GM18520 (cell line): ENCODE data around the gene RIPPLY3.
"Not testable (repeated sequence)": the region's sequence is repeated elsewhere in the genome, so short reads cannot be mapped to it uniquely, and the experiment has no call there.

Experiments used
- ATAC-seq: cut with Tn5 transposase; IDR thresholded peaks from one replicate; pipeline ENCODE4 v1.9.1; 2021; ENCODE audit not compliant: unreplicated experiment

Gene RIPPLY3

DNA sequence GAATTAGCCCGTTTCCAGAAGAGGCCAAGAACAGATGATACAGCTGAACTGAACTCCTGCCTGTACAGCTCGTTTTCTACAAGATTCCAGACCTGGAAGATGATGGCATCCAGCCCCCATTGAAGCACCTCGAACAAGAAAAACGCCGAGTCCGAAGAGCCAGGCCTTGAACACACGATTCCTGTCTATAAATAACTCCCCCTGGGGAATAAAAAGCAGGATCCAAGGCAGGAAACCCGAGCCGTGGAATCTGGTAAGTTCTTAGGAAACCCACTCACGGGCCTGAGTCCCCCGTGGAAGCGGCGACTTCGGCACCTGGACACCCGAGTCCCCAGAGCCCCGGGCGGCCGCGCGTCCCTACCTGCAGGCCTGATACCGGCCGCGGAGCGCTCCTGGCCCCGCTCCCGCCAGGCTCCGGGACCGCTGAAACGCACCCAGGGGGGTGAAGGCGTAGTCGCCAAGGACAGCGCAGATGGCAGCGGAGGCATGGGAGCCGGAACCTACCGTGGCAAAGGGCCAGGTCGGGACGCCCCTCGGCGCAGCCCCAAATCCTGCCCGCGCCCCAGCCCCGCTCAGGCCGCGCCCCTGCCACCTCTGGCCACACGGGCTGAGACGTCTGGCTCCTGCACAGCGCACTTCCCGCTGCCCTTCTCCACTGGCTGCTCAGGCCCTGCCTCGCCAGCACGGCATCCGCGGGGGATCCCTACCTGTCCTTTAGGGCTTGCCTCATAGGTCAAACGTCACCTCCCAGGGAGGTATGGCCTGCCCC is 26.0 kb upstream of the RIPPLY3 start:
- no peak for ATAC-seq

DNA sequence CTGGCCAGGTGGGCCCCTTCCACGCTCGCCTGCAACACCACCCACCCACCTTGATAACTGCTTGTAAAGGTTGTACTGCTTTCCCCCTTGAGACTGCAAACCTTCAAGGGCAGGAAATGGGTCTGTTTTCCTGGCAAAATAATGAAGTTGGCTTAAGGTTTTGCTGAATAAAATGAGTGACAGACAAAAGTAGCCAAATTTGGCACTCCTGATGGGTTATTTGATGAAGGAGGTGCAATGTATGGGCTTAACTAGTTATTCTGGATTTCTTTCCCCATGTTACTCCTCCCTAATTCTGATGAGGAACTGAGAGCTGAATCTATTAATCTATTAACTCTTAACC is 25.5 kb upstream of the RIPPLY3 start:
- ATAC-seq, result no peak

DNA sequence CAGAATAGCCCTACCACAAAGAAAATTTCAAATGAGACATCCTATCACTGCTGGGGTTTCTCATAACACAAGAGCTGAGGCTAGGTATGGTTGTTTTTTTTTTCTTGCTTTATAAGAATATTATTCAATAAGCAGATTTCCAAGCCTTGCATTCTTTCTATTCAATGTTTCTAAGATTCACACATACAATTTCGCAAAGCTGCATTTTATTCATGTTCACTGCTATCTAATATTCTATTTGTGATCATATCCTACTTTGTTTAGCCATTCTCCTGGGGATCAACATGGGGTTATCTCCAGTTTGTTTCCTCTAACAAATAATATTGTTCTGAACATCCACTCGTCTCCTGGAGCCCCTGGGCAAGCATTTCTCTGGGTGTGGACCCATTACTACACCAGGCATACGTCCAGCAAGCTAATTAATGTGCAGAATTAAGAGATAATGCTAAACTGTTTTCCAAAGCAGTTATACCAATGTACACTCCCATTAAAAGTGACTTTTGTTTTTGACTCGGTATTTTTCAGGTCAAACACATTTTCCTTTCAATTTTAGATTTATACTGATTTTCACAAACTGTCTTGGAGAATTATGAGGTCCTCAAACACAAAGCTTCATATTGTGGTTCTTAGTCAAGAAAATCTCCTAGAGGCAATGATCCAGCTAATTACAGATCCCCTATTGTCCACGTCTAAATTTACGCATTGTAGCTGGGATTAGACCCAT is 24.4 kb upstream of the RIPPLY3 start:
- no peak for ATAC-seq

DNA sequence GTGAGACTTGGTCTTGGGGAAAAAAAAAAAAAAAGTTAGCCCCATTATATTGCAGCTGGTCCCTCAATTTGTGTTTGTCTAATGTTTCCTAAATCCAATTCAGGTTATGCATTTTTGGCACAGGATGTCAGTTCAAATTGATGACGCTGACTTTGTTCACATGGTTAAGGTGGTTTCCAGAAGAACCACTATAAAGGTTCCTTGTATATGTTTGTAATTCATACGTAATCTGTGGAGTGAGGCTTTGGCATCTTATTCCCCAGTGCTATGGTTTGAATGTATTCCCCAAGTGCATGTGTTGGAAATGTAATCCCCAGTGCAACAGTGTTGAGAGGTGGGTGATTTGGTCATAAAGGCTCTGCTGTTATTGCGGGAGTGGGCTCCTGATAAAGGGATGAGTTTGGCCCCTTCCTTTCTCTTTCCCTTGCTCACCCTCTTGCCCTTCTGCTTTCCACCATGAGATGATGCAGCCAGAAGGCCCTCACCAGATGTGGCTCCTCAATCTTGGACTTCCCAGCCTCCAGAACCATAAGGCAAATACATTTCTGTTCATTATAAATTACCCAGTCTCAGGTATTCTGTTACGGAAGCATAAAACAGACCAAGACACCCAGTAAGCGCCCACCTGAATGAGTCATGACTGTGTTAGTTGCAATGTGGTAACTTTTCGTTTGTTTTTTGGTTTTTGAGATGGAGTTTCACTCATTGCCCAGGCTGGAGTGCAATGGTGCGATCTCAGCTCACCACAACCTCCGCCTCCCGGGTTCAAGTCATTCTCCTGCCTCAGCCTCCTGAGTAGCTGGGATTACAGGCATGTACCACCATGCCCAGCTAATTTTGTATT is 20.5 kb upstream of the RIPPLY3 start:
- ATAC-seq, result no peak

DNA sequence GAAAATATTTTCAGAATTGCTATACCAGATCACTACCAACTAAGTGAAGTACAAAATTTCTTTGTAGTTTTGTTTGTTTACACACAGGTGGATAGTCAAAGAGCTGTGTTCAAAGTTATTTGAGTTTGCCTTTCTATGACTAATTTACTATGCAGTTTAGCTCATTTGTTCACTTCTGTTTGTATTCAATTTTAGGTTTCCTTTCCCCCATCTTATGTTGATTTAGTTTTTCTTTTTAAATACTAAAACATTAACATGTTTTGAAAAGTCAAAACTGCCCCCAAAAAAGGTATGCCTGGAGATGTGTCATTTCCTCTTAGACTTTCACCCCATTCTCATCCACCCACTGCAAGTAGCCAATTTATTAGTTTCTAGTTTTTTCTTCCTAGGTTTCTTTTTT is 18.7 kb upstream of the RIPPLY3 start:
- no peak for ATAC-seq

DNA sequence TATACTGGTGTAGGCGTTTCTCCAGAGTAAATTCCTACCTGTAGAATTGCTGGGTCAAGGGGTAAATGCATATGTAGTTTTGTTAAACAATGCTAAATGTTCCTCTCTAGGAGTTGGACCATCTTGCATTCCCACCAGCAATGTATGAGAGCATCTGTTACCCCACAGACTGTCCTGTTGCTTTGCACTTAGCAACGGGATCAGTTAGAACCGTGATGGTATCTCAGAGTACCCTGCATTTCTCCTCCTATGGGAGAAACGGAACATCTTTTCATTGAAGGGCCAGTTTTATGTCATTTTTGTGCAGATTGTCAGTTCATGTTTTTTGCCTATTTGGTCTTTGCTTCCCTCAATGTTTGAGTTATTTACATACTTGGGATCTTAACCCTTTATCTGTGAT is 18.0 kb upstream of the RIPPLY3 start:
- ATAC-seq, result no peak

DNA sequence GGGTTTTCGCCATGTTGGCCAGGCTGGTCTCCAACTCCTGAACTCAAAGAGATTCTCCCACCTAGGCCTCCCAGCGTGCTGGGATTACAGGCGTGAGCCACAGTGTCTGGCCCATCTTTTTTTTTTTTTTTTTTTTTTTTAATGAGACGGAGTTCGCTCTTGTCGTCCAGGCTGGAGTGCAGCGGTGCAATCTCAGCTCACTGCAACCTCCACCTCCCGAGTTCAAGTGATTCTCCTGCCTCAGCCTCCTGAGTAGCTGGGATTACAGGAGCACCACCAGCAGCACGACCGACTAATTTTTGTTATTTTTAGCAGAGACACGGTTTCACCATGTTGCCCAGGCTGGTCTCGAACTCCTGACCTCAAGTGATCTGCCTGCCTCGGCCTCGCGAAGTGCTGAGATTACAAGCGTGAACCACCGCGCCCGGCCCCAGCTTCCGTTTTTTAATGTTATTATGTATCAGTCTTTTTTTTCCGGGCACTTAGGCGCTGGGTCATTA is 17.3 kb upstream of the RIPPLY3 start:
- not testable (repeated sequence) for ATAC-seq

DNA sequence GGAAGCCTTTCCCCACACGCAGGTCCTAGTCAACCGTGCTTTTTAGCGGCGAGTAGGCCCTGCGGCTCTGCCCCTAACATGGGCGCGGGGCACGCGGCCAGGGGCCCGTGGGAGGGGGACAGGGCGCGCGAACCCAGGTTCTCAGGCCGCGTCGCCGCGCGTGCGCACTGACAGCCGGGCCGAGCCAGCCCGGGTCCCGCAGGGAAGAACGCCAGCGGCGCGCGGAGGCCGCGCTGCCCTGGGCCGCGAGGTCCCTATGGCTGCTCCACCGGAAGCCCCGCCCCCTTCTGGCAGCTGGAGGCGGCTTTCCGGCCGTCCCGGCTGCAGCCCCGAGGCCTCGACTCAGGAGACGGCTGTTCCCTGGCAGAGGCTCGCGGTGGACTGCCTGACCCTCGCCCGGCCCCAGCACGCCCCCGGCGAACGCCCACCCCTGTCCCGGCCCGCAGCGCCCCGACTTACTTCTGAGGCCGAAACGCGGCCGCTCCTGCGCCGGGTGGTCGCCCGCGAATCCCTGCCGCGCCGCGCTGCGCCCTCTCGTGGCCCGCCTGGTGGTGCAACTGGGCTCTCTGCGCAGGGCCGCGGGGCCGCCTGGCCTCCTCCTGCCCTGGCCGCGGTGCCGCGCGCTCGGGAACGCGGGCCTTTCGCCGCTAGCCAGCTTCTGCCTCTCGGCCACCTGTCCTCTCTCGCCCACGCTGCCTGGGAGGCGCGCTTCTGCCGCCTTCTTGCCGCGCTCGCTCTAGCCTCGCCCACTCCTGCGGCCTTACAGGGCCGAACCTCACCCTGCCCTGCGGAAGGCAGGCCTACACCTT is 16.6 kb upstream of the RIPPLY3 start:
- peak; percentile 77 for ATAC-seq

DNA sequence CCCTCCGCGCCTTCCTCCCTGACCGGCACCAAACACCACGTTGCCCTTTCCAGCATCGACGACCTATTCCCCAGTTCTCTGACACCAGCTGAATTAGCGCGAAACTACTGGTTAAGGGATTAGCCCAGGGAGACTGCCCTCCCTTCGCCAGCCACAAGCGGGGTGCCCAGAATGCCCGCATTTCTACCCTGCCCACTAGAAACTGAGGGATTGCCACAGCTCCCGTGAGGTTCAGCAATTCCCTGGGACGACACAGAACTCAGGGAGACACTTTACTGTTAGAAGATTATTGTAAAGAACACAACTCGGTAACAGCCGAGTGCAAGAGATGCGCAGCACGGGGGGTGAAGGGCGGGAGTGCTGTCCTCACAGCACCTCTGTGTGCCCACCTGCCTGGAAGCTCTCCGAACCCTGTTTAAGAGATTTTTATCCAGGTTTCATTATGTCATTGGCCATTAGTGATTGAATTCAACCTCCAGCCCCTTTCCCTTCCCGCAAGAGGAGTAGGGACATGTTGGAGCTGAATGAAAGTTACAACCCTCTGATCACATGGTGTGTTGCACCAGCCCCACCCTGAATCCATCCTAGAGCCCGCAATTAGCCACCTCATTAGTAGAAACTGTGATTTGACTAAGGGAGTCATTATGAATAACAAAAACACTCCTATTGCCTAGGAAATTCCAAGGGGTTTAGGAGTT is 15.8 kb upstream of the RIPPLY3 start:
- no peak for ATAC-seq

DNA sequence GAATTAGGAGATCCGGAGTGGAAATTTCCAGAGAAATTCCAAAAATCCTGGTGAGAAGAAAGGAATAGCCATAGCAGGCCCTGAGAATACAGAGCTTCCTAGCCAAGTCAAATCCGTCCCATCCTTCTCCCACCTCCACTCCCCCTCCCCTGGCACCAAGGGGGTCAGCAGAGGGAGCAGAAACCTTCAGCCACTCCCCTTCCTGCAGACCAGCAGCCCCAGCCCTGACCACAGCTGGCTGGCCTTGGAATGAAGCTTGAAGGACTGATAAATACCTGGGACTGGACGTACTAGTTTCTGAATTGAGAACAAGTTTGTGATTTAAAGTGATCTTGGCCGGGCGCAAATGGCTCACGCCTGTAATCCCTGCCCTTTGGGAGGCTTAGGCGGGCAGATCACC is 13.8 kb upstream of the RIPPLY3 start:
- no peak for ATAC-seq

DNA sequence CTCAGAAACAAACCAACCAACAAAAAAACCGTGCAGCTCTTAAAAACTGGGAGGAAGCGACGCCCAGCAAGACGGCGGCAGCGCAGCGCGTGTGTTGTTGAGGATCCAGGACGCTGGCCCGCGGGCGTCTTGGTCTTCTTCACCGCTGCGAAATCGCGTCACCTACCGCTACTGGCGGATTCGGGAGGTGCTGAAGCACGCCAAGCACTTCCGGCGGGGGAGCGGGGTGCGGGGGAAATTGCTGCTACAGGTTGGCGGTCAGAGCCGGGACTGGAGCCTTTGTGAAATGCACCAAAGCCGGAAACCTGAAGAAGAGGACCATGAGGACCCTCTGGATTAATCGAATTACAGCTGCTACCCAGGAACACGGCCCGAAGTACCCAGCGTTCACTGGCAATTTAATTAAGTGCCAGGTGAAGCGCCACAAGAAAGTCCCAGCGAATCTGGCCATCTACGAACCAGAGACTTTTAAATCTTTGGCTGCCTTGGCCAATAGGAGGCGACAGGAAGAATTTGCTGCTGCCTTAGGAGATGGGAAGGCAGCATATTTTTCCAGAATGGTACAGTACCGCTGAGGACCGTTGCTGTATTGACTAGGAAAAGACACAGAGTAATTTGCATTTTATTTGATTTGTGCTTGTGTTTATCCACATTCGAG is 11.9 kb upstream of the RIPPLY3 start:
- ATAC-seq, result no peak

DNA sequence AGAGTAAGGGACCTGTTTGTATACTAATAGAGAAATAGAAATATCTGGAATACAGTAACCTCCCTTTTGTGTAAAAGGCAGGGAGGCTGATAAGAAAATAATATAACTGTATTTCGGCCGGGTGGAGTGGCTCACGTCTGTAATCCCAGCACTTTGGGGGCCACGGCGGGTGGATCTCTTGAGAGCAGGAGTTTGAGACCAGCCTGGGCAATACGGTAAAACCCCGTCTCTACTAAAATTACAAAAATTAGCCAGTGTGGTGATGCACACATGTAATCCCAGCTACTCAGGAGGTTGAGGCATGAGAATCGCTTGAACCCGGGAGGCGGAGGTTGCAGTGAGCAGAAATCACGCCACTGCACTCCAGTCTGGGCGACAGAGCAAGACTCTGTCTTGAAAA is 11.2 kb upstream of the RIPPLY3 start:
- ATAC-seq, result not testable (repeated sequence)

DNA sequence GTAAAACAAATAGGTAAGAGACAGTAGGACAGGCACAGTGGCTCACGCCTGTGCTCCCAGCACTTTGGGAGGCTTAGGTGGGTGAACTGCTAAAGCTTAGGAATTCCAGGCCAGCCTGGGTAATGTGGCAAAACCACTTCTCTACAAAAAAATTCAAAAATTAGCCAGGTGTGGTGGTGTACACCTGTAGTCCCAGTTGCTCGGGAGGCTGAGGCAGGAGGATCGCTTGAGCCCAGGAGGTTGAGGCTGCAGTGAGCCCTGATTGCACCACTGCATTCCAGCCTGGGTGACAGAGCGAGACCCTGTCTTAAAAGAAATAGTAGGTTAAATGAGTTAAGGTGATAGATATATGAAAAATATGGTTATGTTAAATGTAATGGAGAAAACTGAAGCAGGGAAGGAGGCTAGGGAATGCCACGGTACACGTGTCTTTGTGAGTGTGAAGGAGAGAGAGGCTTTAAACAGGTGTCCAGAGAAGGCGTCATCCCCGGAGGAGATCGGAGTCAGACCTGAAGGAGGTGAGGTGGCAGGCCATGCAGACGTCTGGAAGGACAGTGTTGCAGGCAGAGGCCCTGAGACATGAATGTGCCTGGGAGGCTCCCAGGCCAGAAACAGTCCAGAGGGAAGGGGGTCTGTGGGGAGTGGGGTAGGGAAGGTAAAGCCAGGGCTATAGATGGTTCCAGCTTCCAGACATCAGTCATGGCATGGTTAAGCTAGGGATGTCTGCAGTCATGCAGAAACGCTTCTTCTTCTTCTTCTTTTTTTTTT is 7.2 kb upstream of the RIPPLY3 start:
- ATAC-seq, result no peak

DNA sequence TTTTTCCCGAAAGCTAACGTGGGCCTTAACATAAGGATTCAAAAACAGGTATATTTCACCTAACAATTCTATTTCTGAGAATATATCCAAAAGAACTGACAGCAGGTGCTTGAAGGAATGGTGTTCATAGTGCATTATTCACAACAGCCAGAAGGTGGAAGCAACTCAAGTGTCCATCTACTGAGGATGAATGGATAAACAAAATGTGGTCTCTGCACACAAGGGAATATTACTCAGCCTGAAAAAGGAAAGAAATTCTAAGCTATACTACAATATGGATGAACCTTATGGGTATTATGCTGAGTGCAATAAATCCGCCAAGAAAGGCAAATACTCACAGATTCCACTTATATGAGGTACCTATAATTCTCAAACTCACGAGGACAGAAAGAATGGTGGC is 6.1 kb upstream of the RIPPLY3 start:
- ATAC-seq, result no peak

DNA sequence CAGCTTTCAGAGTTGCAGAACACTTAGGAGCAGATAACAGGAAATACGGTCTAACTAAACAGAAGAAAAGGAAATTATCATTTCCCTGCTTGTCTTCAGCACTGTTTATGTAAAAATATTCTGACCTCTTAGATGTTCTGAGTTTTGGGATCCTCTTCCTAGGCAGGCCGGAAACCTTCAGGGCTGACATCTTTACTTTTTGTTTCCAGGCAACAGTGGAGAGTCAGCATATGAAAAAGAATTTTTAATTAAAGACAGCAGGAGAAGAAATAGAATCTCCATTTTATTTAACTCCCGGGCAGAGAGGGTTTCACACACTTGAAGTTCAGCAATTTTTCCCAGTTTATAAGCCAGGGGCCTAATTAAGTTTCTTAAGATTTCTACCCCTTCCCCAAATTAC is 5.1 kb upstream of the RIPPLY3 start:
- no peak for ATAC-seq

DNA sequence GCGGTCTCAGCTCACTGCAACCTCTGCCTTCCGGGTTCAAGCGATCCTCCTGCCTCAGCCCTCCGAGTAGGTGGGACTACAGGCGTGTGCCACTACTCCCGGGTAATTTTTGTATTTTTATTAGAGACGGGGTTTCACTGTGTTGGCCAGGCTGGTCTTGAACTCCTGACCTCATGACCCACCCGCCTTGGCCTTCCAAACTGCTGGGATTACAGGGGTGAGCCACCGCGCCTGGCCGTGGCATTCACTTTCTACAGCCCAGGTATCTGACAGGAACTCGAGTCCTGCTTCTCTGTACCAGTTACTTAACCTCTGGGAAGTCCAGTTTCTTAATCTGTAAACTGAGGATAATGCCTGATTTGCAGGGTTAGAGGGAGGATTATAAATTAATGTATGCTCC is 3.7 kb upstream of the RIPPLY3 start:
- not testable (repeated sequence) for ATAC-seq

DNA sequence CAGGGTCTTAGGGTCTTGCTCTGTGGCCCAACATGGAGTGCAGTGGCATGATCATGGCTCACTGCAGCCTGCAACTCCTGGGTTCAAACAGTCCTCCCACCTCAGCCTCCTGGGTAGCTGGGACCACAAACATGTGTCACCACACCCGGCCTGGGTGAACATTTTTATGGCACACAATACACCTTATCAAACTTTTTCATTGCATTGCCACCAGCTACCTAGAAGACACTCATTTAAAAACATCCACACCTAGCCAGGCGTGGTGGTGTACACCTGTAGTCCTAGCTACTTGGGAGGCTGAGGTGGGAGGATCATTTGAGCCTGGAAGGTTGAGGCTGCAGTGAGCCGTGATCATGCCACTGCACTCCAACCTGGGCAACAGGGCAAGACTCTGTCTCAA is 2.6 kb upstream of the RIPPLY3 start:
- not testable (repeated sequence) for ATAC-seq

DNA sequence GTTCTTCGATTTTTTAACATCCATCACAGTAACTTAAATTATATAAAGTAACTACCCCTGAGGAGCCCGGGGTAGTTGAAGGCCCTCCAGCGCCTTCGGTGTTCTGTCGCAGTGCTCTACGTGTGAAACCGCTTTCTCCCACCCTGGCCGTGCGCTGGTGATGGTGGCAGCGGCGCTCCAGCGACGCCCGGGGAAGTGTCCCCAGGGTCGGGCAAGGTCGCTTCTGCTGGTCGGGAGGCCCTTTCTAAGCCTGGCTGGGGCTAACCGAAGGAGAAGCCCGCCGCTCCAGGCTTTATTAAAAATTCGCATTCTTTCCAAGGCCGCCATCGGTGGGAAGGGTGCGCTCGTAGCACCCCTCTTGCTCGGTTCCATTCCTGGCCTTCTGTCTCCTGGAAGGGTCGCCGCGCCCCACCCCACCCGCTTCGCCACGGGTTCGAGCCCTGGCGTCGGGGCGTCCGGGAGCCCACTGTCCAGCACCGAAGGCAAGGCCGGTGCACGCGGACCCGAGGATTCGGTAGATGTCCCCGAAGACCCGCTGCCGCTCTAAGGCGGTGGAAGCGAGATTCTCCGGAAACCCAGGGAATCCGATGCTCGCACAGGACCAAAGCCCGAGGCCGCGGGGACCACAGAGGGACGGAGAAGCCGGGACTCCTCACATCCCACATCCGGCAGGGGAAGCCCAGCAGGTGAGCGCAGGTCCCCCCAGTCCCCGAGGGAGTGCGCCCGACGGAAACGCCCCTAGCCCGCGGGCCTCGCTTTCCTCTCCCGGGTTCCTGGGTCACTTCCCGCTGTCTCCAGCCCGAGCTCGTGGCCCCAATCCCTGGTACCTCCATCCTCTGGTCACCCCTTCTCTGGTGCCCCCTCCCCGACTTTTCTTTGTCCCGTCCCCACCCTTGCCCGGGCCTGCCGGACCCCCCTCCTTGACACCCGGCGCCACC is 685 bp upstream of the RIPPLY3 start:
- no peak for ATAC-seq
